Measurements from ENCODE around the gene RBM23.
A peak's percentile ranks its signal among the peaks of the same experiment; 100 is the strongest.
"Not testable (repeated sequence)": the region's sequence is repeated elsewhere in the genome, so short reads cannot be mapped to it uniquely, and the experiment has no call there.

RBM23 gene

GRCh38 chr14:22922294-22922693 lies 3.3 kb upstream of the RBM23 start:
- no peak overlapping the region for H3K27ac ChIP-seq

GRCh38 chr14:22920697-22921096 lies 1.7 kb upstream of the RBM23 start:
- peak overlapping the region in 3 of 21 experiments; percentile 49 to 97 (median 94) for H3K27ac ChIP-seq

More at GRCh38 chr14:22922294-22922693, 3.3 kb upstream of the RBM23 start:
- H3K4me3 ChIP-seq, result no peak overlapping the region

GRCh38 chr14:22919601-22919921 lies 612 bp upstream of the RBM23 start:
- peak overlapping the region in 6 of 7 experiments; percentile 9 to 93 (median 46) for H3K4me3 ChIP-seq
- peak overlapping the region in 20 of 21 experiments; percentile 39 to 99 (median 86) for H3K27ac ChIP-seq

More at GRCh38 chr14:22920697-22921096, 1.7 kb upstream of the RBM23 start:
- no peak overlapping the region for H3K4me3 ChIP-seq

GRCh38 chr14:22915886-22916521 lies 2.9 kb downstream of the RBM23 start:
- H3K4me3 ChIP-seq, result no peak overlapping the region
- peak overlapping the region in 2 of 21 experiments; percentile 3 to 17 for H3K27ac ChIP-seq

- not testable (repeated sequence) for H3K27ac ChIP-seq, H3K4me3 ChIP-seq
Measured at GRCh38 chr14:22914836-22915235, 4.1 kb downstream of the RBM23 start.

GRCh38 chr14:22910916-22911315 lies 8.0 kb downstream of the RBM23 start:
- no peak overlapping the region for H3K27ac ChIP-seq

GRCh38 chr14:22908601-22909000 lies 10.3 kb downstream of the RBM23 start:
- H3K4me3 ChIP-seq, result no peak overlapping the region
- peak overlapping the region in 2 of 21 experiments; percentile 11 to 52 for H3K27ac ChIP-seq

More at GRCh38 chr14:22910916-22911315, 8.0 kb downstream of the RBM23 start:
- H3K4me3 ChIP-seq, result no peak overlapping the region

- Histone ChIP-seq H3K4me3 (no peak overlapping the region), H3K27ac (no peak overlapping the region)
Measured at GRCh38 chr14:22907429-22907828, 11.5 kb downstream of the RBM23 start.

GRCh38 chr14:22906073-22906472 lies 12.9 kb downstream of the RBM23 start:
- H3K4me3 ChIP-seq, result no peak overlapping the region
- no peak overlapping the region for H3K27ac ChIP-seq

GRCh38 chr14:22905627-22906026 lies 13.3 kb downstream of the RBM23 start:
- no peak overlapping the region for H3K4me3 ChIP-seq
- no peak overlapping the region for H3K27ac ChIP-seq

- Histone ChIP-seq H3K27ac (peak overlapping the region in 3 of 21 experiments; percentile 3 to 12 (median 6)), H3K4me3 (no peak overlapping the region)
Measured at GRCh38 chr14:22903742-22904087, 15.2 kb downstream of the RBM23 start.

GRCh38 chr14:22901799-22902198 lies 17.1 kb downstream of the RBM23 start:
- H3K27ac ChIP-seq, result no peak overlapping the region
- H3K4me3 ChIP-seq, result no peak overlapping the region

- Histone ChIP-seq H3K4me3 (no peak overlapping the region), H3K27ac (peak overlapping the region in 1 of 21 experiments; percentile 40)
Measured at GRCh38 chr14:22900081-22900799, 18.7 kb downstream of the RBM23 start.

GRCh38 chr14:22898302-22899090 lies 20.5 kb downstream of the RBM23 start:
- Histone ChIP-seq H3K4me3 (no peak overlapping the region), H3K27ac (peak overlapping the region in 1 of 21 experiments; percentile 13)

- Histone ChIP-seq H3K4me3 (no peak overlapping the region), H3K27ac (no peak overlapping the region)
Measured at GRCh38 chr14:22897357-22897756, 21.6 kb downstream of the RBM23 start.

GRCh38 chr14:22896760-22897159 lies 22.2 kb downstream of the RBM23 start:
- Histone ChIP-seq H3K4me3 (no peak overlapping the region), H3K27ac (no peak overlapping the region)

- Histone ChIP-seq H3K27ac (no peak overlapping the region), H3K4me3 (no peak overlapping the region)
Measured at GRCh38 chr14:22896356-22896755, 22.6 kb downstream of the RBM23 start.

- H3K4me3 ChIP-seq, result no peak overlapping the region
Measured at GRCh38 chr14:22895402-22895801, 23.5 kb downstream of the RBM23 start.

GRCh38 chr14:22893706-22894105 lies 25.2 kb downstream of the RBM23 start:
- Histone ChIP-seq H3K4me3 (no peak overlapping the region), H3K27ac (no peak overlapping the region)

More at GRCh38 chr14:22895402-22895801, 23.5 kb downstream of the RBM23 start:
- no peak overlapping the region for H3K27ac ChIP-seq

GRCh38 chr14:22892488-22892887 lies 26.5 kb downstream of the RBM23 start:
- H3K4me3 ChIP-seq, result no peak overlapping the region
- H3K27ac ChIP-seq, result no peak overlapping the region

GRCh38 chr14:22890416-22890815 lies 28.5 kb downstream of the RBM23 start:
- Histone ChIP-seq H3K27ac (no peak overlapping the region), H3K4me3 (no peak overlapping the region)
